Dermis lymphatic vessel endothelial cell (primary cell): ENCODE results near the gene TDRD5. TPM values are rescaled to one million over a fixed set of nuclear protein-coding genes. Genes with fewer than 3 reads are reported as not detected.

Experiments used
- total RNA-seq: library from RNA; depleted of rRNA; stranded (reverse); fragments of >200 nt; gene quantifications from 2 replicates; pipeline ENCODE4 v1.2.1, GENCODE V29; 2014

TDRD5 gene
- total RNA-seq: 0.09 and 0.11 TPM in 2 replicates

GRCh38 chr1:179591592-179592580, at the start of gene TDRD5:
TDRD5 (plus strand) TSS chr1:179591832; CDS start chr1:179592616, 784 bp downstream.

GRCh38 chr1:179575497-179576314, 15.9 kb upstream of the TDRD5 start, which contains the start of gene NPHS2:
NPHS2 (minus strand) TSS chr1:179575948; CDS start chr1:179575864, 84 bp downstream.

Other genes with a start within 250 kb of the TDRD5 start
- gene AXDND1, start 225.9 kb upstream of the TDRD5 start, total RNA-seq: 0.17 and 0.22 TPM in 2 replicates
- gene NPHS2, start 15.9 kb upstream of the TDRD5 start, total RNA-seq: not detected in 2 replicates
- 0.09 and 0.33 TPM in 2 replicates for gene FAM163A, start 151.5 kb downstream of the TDRD5 start, total RNA-seq